Measurements from ENCODE around the gene FLYWCH1.

DNA sequence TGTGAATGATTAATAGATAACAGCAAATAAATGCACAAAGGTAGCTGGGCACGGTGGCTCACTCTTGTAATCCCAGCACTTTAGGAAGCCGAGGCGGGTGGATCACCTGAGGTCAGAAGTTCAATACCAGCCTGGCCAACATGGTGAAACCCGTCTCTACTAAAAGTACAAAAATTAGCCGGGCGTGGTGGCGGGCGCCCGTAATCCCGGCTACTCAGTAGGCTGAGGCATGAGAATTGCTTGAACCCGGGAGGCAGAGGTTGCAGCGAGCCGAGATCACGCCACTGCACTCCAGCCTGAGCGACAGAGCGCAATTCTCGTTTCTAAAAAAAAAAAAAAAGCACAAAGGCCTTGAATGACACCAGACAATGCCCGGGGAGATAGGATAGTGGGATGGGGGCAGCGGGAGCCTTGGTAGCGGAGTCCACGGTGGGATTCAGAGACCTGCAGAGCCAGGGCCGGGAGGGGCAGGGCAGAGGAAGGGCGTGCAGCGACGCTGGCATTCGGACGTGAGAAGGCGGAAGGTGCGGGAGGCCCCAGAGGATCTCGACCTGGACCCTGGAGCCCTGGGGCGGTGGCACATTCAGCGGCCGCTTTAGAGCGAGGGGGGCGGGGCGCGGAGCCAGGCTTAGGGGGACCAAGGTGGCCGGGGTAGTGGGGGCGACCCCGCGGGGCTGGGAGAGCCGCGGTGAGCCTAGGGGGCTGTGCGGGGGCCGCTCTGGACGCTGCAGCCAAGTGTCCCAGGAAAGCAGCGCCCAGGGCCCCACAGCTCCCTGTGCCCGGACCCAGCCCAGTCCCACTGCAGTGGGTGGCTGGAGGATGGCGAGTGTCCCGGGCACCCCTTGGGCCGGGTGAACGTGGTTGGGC is 29.7 kb upstream of the FLYWCH1 start:
- TF ChIP-seq, protein P1, sequence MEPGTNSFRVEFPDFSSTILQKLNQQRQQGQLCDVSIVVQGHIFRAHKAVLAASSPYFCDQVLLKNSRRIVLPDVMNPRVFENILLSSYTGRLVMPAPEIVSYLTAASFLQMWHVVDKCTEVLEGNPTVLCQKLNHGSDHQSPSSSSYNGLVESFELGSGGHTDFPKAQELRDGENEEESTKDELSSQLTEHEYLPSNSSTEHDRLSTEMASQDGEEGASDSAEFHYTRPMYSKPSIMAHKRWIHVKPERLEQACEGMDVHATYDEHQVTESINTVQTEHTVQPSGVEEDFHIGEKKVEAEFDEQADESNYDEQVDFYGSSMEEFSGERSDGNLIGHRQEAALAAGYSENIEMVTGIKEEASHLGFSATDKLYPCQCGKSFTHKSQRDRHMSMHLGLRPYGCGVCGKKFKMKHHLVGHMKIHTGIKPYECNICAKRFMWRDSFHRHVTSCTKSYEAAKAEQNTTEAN (CRISPR knock-in tag; IDR thresholded peaks at IDR 0.05): no peak
- TF ChIP-seq, protein P2, sequence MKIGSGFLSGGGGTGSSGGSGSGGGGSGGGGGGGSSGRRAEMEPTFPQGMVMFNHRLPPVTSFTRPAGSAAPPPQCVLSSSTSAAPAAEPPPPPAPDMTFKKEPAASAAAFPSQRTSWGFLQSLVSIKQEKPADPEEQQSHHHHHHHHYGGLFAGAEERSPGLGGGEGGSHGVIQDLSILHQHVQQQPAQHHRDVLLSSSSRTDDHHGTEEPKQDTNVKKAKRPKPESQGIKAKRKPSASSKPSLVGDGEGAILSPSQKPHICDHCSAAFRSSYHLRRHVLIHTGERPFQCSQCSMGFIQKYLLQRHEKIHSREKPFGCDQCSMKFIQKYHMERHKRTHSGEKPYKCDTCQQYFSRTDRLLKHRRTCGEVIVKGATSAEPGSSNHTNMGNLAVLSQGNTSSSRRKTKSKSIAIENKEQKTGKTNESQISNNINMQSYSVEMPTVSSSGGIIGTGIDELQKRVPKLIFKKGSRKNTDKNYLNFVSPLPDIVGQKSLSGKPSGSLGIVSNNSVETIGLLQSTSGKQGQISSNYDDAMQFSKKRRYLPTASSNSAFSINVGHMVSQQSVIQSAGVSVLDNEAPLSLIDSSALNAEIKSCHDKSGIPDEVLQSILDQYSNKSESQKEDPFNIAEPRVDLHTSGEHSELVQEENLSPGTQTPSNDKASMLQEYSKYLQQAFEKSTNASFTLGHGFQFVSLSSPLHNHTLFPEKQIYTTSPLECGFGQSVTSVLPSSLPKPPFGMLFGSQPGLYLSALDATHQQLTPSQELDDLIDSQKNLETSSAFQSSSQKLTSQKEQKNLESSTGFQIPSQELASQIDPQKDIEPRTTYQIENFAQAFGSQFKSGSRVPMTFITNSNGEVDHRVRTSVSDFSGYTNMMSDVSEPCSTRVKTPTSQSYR (CRISPR knock-in tag; IDR thresholded peaks at IDR 0.05): no peak

Measured in WTC11 (cell line).